ENCODE measurements around the gene CTNND2. TPM values are rescaled to one million over a fixed set of nuclear protein-coding genes. Genes with fewer than 3 reads are reported as not detected.

Gene CTNND2
- total RNA-seq, 2 experiments from 2014 or later = not detected

- no peak overlapping the region for H3K4me3 Mint-ChIP-seq
- ChIA-PET POLR2A (interaction anchor here (0.7 kb wide), 1 partner anchor 18 kb away, joined by 3 read pairs; no protein-coding TSS in a partner anchor), CTCF (no interaction called here)
- no peak overlapping the region for H3K27ac Mint-ChIP-seq
- H3K36me3 Mint-ChIP-seq (ENCODE audit: low read depth) = no peaks in the 10 kb centered on the region
- H3K9me3 Mint-ChIP-seq = no peaks in the 10 kb centered on the region
- no peak for ATAC-seq
- H3K27me3 Mint-ChIP-seq = no peaks in the 10 kb centered on the region
- TF ChIP-seq CTCF (IDR thresholded peaks at IDR 0.05) = no peak
- no peak for DNase-seq
- no peaks in the 10 kb centered on the region for H3K4me1 Mint-ChIP-seq (ENCODE audit: low read depth)
- intact Hi-C loops (cut with micrococcal nuclease) = no loop called here
These were observed 794.1 kb downstream of the CTNND2 start for GRCh38 chr5:11110128-11110527.

- Mint-ChIP-seq H3K9me3 (no peaks in the 10 kb centered on the region), H3K36me3 (ENCODE audit: low read depth) (no peaks in the 10 kb centered on the region), H3K4me1 (ENCODE audit: low read depth) (no peaks in the 10 kb centered on the region), H3K27me3 (peaks cover 3% of the 10 kb centered on the region), H3K27ac (no peak overlapping the region), H3K4me3 (no peak overlapping the region)
- CTCF ChIA-PET = interaction anchor here (0.7 kb wide), 1 partner anchor 477 kb away, joined by 3 read pairs; no protein-coding TSS in a partner anchor
- no peak for TF ChIP-seq CTCF (IDR thresholded peaks at IDR 0.05)
- ATAC-seq (no peak), DNase-seq (no peak)
- intact Hi-C loops (cut with micrococcal nuclease) = no loop called here
- POLR2A ChIA-PET = no interaction called here
These were observed 798.5 kb downstream of the CTNND2 start for GRCh38 chr5:11105696-11106095.

- no peak overlapping the region for H3K4me3 Mint-ChIP-seq
- peaks cover 3% of the 10 kb centered on the region for H3K27me3 Mint-ChIP-seq
- ChIA-PET CTCF (no interaction called here), POLR2A (no interaction called here)
- ATAC-seq (no peak), DNase-seq (no peak)
- no peak overlapping the region for H3K27ac Mint-ChIP-seq
- no peaks in the 10 kb centered on the region for H3K4me1 Mint-ChIP-seq (ENCODE audit: low read depth)
- H3K9me3 Mint-ChIP-seq = no peaks in the 10 kb centered on the region
- H3K36me3 Mint-ChIP-seq (ENCODE audit: low read depth) = no peaks in the 10 kb centered on the region
- TF ChIP-seq CTCF (IDR thresholded peaks at IDR 0.05) = no peak
- intact Hi-C loops (cut with micrococcal nuclease) = no loop called here
These were observed 799.6 kb downstream of the CTNND2 start for GRCh38 chr5:11104651-11105112.

GRCh38 chr5:11104210-11104609, 800.0 kb downstream of the CTNND2 start:
- no peak for DNase-seq
- H3K27me3 Mint-ChIP-seq = peaks cover 3% of the 10 kb centered on the region
- ChIA-PET POLR2A (no interaction called here), CTCF (no interaction called here)
- H3K4me3 Mint-ChIP-seq = no peak overlapping the region
- intact Hi-C loops (cut with micrococcal nuclease) = no loop called here
- no peaks in the 10 kb centered on the region for H3K4me1 Mint-ChIP-seq (ENCODE audit: low read depth)
- no peak for ATAC-seq
- no peaks in the 10 kb centered on the region for H3K36me3 Mint-ChIP-seq (ENCODE audit: low read depth)
- no peak for TF ChIP-seq CTCF (IDR thresholded peaks at IDR 0.05)
- H3K9me3 Mint-ChIP-seq = no peaks in the 10 kb centered on the region
- H3K27ac Mint-ChIP-seq = no peak overlapping the region

- Mint-ChIP-seq H3K4me3 (no peak overlapping the region), H3K9me3 (no peaks in the 10 kb centered on the region), H3K36me3 (ENCODE audit: low read depth) (no peaks in the 10 kb centered on the region), H3K27ac (no peak overlapping the region), H3K27me3 (peaks cover 2% of the 10 kb centered on the region), H3K4me1 (ENCODE audit: low read depth) (no peaks in the 10 kb centered on the region)
- no peak for TF ChIP-seq CTCF (IDR thresholded peaks at IDR 0.05)
- intact Hi-C loops (cut with micrococcal nuclease) = no loop called here
- ChIA-PET CTCF (no interaction called here), POLR2A (no interaction called here)
- DNase-seq = no peak
- no peak for ATAC-seq
These were observed 820.1 kb downstream of the CTNND2 start for GRCh38 chr5:11084111-11084510.

Data from activated CD8-positive, alpha-beta T cell treated with anti-CD3 and anti-CD28 coated beads for 36 hours (primary cell).